Neural cell (in vitro differentiated cells): ENCODE measurements around the gene CCDC102A. TPM values are rescaled to one million over a fixed set of nuclear protein-coding genes. Genes with fewer than 3 reads are reported as not detected.

Experiments
- H2AFZ ChIP-seq: fragments of 200-600, 300-800 bp; sonication (generic), shearing (Covaris generic); 2 replicates; pipeline ENCODE4 v1.6.0; 2014; ENCODE audit warnings: low read depth, mild to moderate bottlenecking, antibody characterized with exemption, low read length, moderate library complexity
- H3F3A ChIP-seq: fragments of 200-600 bp; shearing (Covaris generic); 2 replicates; pipeline ENCODE4 v1.6.1; 2016; ENCODE audit warnings: mild to moderate bottlenecking, moderate library complexity, mixed read lengths, antibody characterized with exemption, low read length; ENCODE audit not compliant: insufficient read depth, poor library complexity, severe bottlenecking
- H3K27ac ChIP-seq: fragments of 200-600, 300-800 bp; sonication (generic), shearing (Covaris generic); 2 replicates; pipeline ENCODE4 v1.5.1; 2014; ENCODE audit warnings: mild to moderate bottlenecking, low read length, moderate library complexity
- H3K27me3 ChIP-seq: fragments of 300-800, 200-600 bp; sonication (generic), shearing (Covaris generic); 2 replicates; pipeline ENCODE4 v1.6.0; 2014; ENCODE audit warnings: mild to moderate bottlenecking, low read depth, low read length, moderate library complexity; ENCODE audit not compliant: insufficient read depth
- H3K36me3 ChIP-seq: fragments of 300-800, 200-600 bp; sonication (generic), shearing (Covaris generic); 2 replicates; pipeline ENCODE4 v1.5.1; 2014; ENCODE audit warnings: mild to moderate bottlenecking, antibody characterized with exemption, low read length, moderate library complexity; ENCODE audit not compliant: insufficient read depth
- H3K4me2 ChIP-seq: fragments of 300-800, 200-600 bp; sonication (generic), shearing (Covaris generic); 2 replicates; pipeline ENCODE4 v1.6.0; 2014; ENCODE audit warnings: mild to moderate bottlenecking, low read length
- H3K4me3 ChIP-seq: fragments of 300-800, 200-600 bp; sonication (generic), shearing (Covaris generic); 2 replicates; pipeline ENCODE4 v1.5.1; 2014; ENCODE audit warnings: mild to moderate bottlenecking, low read length, moderate library complexity
- H3K79me2 ChIP-seq: fragments of 200-600 bp; shearing (Covaris generic); replicated peaks from 2 replicates; pipeline ENCODE4 v1.6.0; 2014; ENCODE audit warnings: mild to moderate bottlenecking, low read length, moderate library complexity; ENCODE audit not compliant: insufficient read depth
- H3K9ac ChIP-seq: fragments of 300-800, 200-600 bp; sonication (generic), shearing (Covaris generic); 2 replicates; pipeline ENCODE4 v1.6.1; 2016; ENCODE audit warnings: mild to moderate bottlenecking, low read length, mixed read lengths
- H3K9me2 ChIP-seq: fragments of 200-600 bp; shearing (Covaris generic); 2 replicates; pipeline ENCODE4 v1.6.1; 2016; ENCODE audit warnings: mild to moderate bottlenecking, low read length, mixed read lengths; ENCODE audit not compliant: insufficient read depth
- H3K9me3 ChIP-seq: fragments of 200-600, 300-800 bp; sonication (generic), shearing (Covaris generic); 2 replicates; pipeline ENCODE4 v1.6.1; 2016; ENCODE audit warnings: mild to moderate bottlenecking, mixed run types, low read length, moderate library complexity, mixed read lengths
- H4K20me1 ChIP-seq: fragments of 200-600 bp; shearing (Covaris generic); 2 replicates; pipeline ENCODE4 v1.6.1; 2016; ENCODE audit warnings: mild to moderate bottlenecking, mixed run types; ENCODE audit not compliant: insufficient read depth
- CTCF ChIP-seq: fragments of 450-650 bp; IDR thresholded peaks from 2 replicates; pipeline ENCODE4 v1.5.1; 2014; ENCODE audit warnings: antibody characterized with exemption, mild to moderate bottlenecking, moderate library complexity; ENCODE audit not compliant: poor library complexity, severe bottlenecking
- EP300 ChIP-seq: fragments of 450-650 bp; conservative IDR thresholded peaks from 2 replicates; pipeline ENCODE4 v1.6.1; 2014; ENCODE audit warnings: antibody characterized with exemption, mild to moderate bottlenecking, moderate library complexity; ENCODE audit not compliant: poor library complexity, severe bottlenecking
- EZH2 ChIP-seq: fragments of 200-600, 300-800 bp; shearing (Covaris generic), sonication (generic); IDR thresholded peaks from 2 replicates; pipeline ENCODE4 v1.6.1; 2014; ENCODE audit warnings: antibody characterized with exemption, low read length, borderline replicate concordance, mild to moderate bottlenecking; ENCODE audit not compliant: insufficient read depth, poor library complexity, severe bottlenecking
- MXI1 ChIP-seq: fragments of 450-650 bp; conservative IDR thresholded peaks from 2 replicates; pipeline ENCODE4 v1.6.1; 2014; ENCODE audit warnings: antibody characterized with exemption, mild to moderate bottlenecking; ENCODE audit not compliant: poor library complexity, severe bottlenecking
- POLR2AphosphoS5 ChIP-seq: IDR thresholded peaks from 2 replicates; pipeline ENCODE4 v1.6.1; 2012
- RAD21 ChIP-seq: fragments of 450-650 bp; conservative IDR thresholded peaks from 2 replicates; pipeline ENCODE4 v1.6.1; 2014; ENCODE audit warnings: antibody characterized with exemption, mild to moderate bottlenecking, moderate library complexity
- REST ChIP-seq: IDR thresholded peaks from 2 replicates; pipeline ENCODE4 v1.6.1; 2012; ENCODE audit warnings: borderline replicate concordance
- SMC3 ChIP-seq: fragments of 450-650 bp; conservative IDR thresholded peaks from 2 replicates; pipeline ENCODE4 v1.6.1; 2014; ENCODE audit warnings: antibody characterized with exemption, mild to moderate bottlenecking, moderate library complexity; ENCODE audit not compliant: poor library complexity
- TAF1 ChIP-seq: IDR thresholded peaks from 2 replicates; pipeline ENCODE4 v1.6.1; 2012; ENCODE audit warnings: low read depth
- polyA plus RNA-seq: library from polyadenylated mRNA; depleted of rRNA; stranded (reverse); fragments of >200 nt; gene quantifications from 2 replicates; pipeline ENCODE4 v1.2.3, GENCODE V29; 2014

Gene CCDC102A
- polyA plus RNA-seq, 1 donor from 2014 or later = 0.20 TPM

GRCh38 chr16:57470711-57471110 is 65.7 kb downstream of the CCDC102A start:
- Histone ChIP-seq H3K9me3 (no peaks in the 10 kb centered on the region), H3F3A (no peaks in the 10 kb centered on the region), H3K36me3 (no peaks in the 10 kb centered on the region), H3K4me3 (no peak overlapping the region), H3K27ac (no peak overlapping the region), H3K9ac (no peak overlapping the region), H3K4me2 (no peak overlapping the region), H3K9me2 (no peaks in the 10 kb centered on the region), H3K27me3 (no peaks in the 10 kb centered on the region), H3K79me2 (no peaks in the 10 kb centered on the region), H4K20me1 (no peaks in the 10 kb centered on the region), H2AFZ (no peak overlapping the region)
- TF ChIP-seq EP300 (no peak), RAD21 (no peak), SMC3 (no peak), EZH2 (no peak), MXI1 (no peak), TAF1 (no peak), REST (no peak), POLR2AphosphoS5 (no peak), CTCF (no peak)

- no peaks in the 10 kb centered on the region for H4K20me1 ChIP-seq
- H3K9ac ChIP-seq = no peak overlapping the region
- no peaks in the 10 kb centered on the region for H3K36me3 ChIP-seq
- no peak overlapping the region for H2AFZ ChIP-seq
- H3K9me3 ChIP-seq = no peaks in the 10 kb centered on the region
- no peaks in the 10 kb centered on the region for H3K79me2 ChIP-seq
- H3K27me3 ChIP-seq = no peaks in the 10 kb centered on the region
- H3F3A ChIP-seq = no peaks in the 10 kb centered on the region
- H3K9me2 ChIP-seq = no peaks in the 10 kb centered on the region
- H3K4me2 ChIP-seq = no peak overlapping the region
- H3K4me3 ChIP-seq = no peak overlapping the region
- H3K27ac ChIP-seq = no peak overlapping the region
- TF ChIP-seq CTCF (no peak), EZH2 (no peak), REST (no peak), RAD21 (no peak), SMC3 (no peak), EP300 (no peak), MXI1 (no peak), POLR2AphosphoS5 (no peak), TAF1 (no peak)
Observed at GRCh38 chr16:57469917-57470470, 66.4 kb downstream of the CCDC102A start.
